ENCODE data around the gene UGT1A7.

The UGT1A7 gene

DNA sequence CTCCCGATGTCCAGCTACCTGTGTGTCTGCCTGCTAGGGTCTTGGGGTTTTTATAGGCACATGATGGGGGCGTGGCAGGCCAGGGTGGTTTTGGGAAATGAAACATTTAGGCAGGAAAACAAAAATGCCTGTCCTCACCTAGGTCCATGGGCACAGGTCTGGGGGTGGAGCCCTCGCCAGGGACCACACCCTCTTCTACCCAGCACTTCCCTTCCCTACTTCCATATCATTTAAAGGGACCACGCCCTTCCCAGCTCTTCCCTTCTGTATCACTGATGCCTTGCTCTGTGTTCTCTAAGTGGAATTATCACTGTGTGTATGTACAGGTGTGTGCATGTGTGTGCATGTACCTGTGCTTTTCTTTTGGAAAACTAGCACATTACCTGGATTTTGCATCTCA is 84.7 kb downstream of the UGT1A7 start:
- no peak for TF ChIP-seq CTCF (IDR thresholded peaks at IDR 0.05; ENCODE audit: insufficient read depth, missing control alignments)
- FAIRE-seq: no peak
- no peak for DNase-seq (ENCODE audit: insufficient read length, low spot score)

GRCh38 chr2:233768076-233768475 is 86.4 kb downstream of the UGT1A7 start:
- no peak for TF ChIP-seq CTCF (IDR thresholded peaks at IDR 0.05; ENCODE audit: insufficient read depth, missing control alignments)
- FAIRE-seq (no peak), DNase-seq (ENCODE audit: insufficient read length, low spot score) (no peak)

- DNase-seq (ENCODE audit: insufficient read length, low spot score) (no peak), FAIRE-seq (no peak)
- no peak for TF ChIP-seq CTCF (IDR thresholded peaks at IDR 0.05; ENCODE audit: insufficient read depth, missing control alignments)
Observed at GRCh38 chr2:233769260-233769659, 87.6 kb downstream of the UGT1A7 start.

DNA sequence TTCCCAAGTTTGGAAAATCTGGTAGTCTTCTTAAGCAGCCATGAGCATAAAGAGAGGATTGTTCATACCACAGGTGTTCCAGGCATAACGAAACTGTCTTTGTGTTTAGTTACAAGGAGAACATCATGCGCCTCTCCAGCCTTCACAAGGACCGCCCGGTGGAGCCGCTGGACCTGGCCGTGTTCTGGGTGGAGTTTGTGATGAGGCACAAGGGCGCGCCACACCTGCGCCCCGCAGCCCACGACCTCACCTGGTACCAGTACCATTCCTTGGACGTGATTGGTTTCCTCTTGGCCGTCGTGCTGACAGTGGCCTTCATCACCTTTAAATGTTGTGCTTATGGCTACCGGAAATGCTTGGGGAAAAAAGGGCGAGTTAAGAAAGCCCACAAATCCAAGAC is 90.5 kb downstream of the UGT1A7 start:
- DNase-seq (ENCODE audit: insufficient read length, low spot score): no peak
- FAIRE-seq: no peak
- TF ChIP-seq CTCF (IDR thresholded peaks at IDR 0.05; ENCODE audit: insufficient read depth, missing control alignments): no peak

DNA sequence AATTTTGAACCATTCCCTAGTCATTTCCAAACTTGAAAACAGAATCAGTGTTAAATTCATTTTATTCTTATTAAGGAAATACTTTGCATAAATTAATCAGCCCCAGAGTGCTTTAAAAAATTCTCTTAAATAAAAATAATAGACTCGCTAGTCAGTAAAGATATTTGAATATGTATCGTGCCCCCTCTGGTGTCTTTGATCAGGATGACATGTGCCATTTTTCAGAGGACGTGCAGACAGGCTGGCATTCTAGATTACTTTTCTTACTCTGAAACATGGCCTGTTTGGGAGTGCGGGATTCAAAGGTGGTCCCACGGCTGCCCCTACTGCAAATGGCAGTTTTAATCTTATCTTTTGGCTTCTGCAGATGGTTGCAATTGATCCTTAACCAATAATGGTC is 90.9 kb downstream of the UGT1A7 start:
- no peak for TF ChIP-seq CTCF (IDR thresholded peaks at IDR 0.05; ENCODE audit: insufficient read depth, missing control alignments)
- FAIRE-seq (no peak), DNase-seq (ENCODE audit: insufficient read length, low spot score) (no peak)

- DNase-seq (ENCODE audit: insufficient read length, low spot score): no peak
- FAIRE-seq: no peak
- no peak for TF ChIP-seq CTCF (IDR thresholded peaks at IDR 0.05; ENCODE audit: insufficient read depth, missing control alignments)
Observed at GRCh38 chr2:233773854-233774253, 92.2 kb downstream of the UGT1A7 start.

DNA sequence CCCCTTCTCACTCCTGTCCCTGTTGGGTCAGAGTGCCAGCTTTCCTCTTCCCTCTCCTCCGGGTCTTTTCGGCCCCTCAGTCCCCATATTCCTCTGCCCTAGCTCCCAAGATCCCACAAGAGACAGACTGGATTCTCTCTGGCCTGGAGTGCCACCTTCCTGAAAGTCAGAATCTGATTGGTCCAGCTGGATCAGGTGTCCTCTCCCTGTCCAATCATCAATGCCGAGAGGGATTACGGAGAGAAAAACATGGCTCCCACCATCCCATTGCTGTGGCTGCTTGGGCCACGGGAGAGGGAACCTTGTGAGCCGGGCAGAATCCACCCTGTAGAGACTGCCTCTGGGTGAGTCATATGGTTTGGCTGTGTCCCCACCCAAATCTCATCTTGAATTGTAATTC is 93.7 kb downstream of the UGT1A7 start:
- DNase-seq (ENCODE audit: insufficient read length, low spot score) (no peak), FAIRE-seq (no peak)
- no peak for TF ChIP-seq CTCF (IDR thresholded peaks at IDR 0.05; ENCODE audit: insufficient read depth, missing control alignments)

Measured in D721Med (cell line).